Left colon (tissue), 2 donors: Measurements from ENCODE around the gene TLR6. TPM values are rescaled to one million over a fixed set of nuclear protein-coding genes. Genes with fewer than 3 reads are reported as not detected.

ENCODE experiments used
- ATAC-seq: fragments of 200-7000 bp; cut with Tn5 transposase; one replicate; pipeline ENCODE4 v1.9.1; 2020; ENCODE audit warnings: mild to moderate bottlenecking, moderate library complexity
- DNase-seq, 2 donors: peaks; one replicate each; pipeline ENCODE4 v3.0.0-alpha.2; 2020
- intact Hi-C, 2 donors: fragments of 100-400 bp; cut with DNase I in 1 of 2; cut with micrococcal nuclease in 1 of 2; formaldehyde crosslinking; loops; one replicate each; pipeline versions ENCODE4 v1.11.2 to v1.14.0; 2022; cut with DNase I, micrococcal nuclease
- long read RNA-seq: library from polyadenylated mRNA; unstranded; transcript quantifications from one replicate; pipeline ENCODE4 v2.0.0, GENCODE V29; 2021
- total RNA-seq, 2 donors: library from RNA; stranded (reverse); fragmentation: NEBNext Ultra II Directional; extraction: Animal tissue kit (Norgen Biotek cat#: 25700); gene quantifications; one replicate each; pipeline ENCODE4 v1.2.1, GENCODE V29; 2021
- donor health status: DM: no; HTN: no; CAD: no.
- donor health status: DM: yes; HTN: yes; CAD: no.

The TLR6 gene, protein sequence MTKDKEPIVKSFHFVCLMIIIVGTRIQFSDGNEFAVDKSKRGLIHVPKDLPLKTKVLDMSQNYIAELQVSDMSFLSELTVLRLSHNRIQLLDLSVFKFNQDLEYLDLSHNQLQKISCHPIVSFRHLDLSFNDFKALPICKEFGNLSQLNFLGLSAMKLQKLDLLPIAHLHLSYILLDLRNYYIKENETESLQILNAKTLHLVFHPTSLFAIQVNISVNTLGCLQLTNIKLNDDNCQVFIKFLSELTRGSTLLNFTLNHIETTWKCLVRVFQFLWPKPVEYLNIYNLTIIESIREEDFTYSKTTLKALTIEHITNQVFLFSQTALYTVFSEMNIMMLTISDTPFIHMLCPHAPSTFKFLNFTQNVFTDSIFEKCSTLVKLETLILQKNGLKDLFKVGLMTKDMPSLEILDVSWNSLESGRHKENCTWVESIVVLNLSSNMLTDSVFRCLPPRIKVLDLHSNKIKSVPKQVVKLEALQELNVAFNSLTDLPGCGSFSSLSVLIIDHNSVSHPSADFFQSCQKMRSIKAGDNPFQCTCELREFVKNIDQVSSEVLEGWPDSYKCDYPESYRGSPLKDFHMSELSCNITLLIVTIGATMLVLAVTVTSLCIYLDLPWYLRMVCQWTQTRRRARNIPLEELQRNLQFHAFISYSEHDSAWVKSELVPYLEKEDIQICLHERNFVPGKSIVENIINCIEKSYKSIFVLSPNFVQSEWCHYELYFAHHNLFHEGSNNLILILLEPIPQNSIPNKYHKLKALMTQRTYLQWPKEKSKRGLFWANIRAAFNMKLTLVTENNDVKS
- 1 to 10 TPM; 1.4 to 2.7 TPM for total RNA-seq
- long read RNA-seq, partial matches to known transcripts = 0 of 1 reads
- long read RNA-seq, other reads (novel, unspliced or antisense) = 0 of 1 reads

DNA sequence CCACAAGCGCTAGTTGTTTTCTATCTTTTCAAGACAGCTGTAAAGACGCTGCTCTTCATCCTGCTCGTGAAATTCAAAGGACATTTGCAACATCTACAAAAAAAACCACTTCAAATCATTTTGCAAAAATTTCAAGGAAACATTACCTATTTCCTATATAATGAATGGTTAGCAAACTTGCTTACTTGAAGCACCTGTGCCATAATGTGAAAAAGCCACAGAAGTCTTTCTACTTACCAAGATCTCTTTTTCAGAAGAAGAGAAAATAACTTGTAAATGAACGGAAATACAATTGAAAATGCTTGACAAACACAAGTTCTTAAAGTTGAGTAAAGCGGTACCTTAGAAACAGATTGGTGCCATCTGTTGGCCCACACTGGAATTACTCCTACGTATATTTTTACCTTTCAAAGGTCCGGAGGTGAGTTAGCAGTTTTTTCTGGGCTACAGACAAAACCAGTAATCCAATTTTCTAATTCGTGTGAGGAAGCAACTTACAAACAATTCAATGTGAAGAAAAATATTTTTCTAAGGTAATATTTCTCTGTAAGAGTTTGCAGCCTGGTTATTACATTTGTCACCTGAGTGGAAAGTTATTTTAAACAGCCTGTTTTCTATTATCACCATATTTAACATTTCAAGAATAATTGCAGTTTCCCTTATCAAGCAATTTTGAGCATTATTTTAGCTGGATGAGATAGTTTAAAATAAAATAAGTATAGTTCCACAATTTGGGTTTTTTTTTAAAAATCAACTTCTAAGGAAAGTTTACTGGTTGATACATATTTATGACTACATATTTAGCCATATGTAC lies at the start of gene TLR6:
Gene TLR6, minus strand, starts transcription at position 294 of the 814 bp plus-strand sequence. CDS start 27,344 bp downstream, outside the sequence.
- peak in 1 of 2 donors; percentile 75 for DNase-seq
- intact Hi-C loops = loop anchor here in 1 of 2 donors (5.0 kb wide), 1 partner anchor 99 kb away; no protein-coding TSS in a partner anchor
- peak; percentile 75 for ATAC-seq

DNA sequence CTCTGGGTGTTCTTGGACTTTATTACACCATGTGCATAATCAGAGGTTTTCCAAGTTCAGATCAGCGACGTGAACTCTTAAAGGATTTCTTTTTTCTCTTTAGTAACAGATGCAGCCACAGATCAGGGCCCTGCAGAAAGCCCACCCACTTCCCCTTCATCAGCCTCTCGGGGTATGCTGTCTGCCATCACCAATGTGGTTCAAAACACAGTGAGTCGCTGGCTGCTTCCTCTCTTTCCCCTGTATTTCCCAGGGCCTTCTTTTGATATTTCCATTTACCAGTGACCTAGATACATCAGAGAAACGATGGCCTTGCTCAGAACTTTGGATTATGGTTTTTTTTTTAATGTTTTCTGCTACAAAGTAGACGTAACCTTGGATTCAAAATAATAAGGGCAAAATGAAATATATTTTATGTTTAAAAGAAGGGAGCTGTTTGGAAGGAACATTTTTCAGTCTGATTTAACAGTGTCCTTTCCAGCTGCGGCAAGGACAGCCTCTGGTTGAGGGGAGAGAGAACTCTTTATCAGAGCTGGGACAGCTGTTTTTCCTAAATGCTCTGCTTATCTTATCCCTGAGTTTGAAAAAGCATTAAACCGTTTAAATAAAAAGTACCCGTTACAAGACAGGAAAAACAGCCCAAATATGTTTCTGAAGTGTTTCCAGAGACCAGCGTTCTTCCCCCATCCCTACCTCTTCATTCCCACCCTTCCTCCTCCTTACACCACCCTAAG lies 49.2 kb upstream of the TLR6 start:
- ATAC-seq (no peak), DNase-seq (no peak)
- intact Hi-C loops = no loop called here

DNA sequence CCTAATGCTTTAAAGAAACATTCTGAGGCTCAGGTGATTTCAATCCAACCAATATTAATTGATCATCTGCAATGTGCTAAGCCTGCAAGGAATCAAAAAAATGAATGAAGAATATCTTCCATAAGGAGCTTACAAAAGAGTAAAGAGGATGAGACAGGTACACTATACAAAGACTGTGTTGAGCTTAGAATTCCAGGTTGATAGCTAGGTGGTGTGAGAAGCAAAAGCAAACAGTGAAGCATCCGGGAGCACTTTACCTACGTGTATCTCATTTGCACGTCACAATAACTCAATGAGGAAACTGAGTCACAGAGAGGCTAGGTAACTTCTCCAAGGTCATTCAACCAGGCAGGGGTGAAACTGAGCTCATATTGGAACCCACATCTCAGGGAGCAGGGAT lies 48.1 kb upstream of the TLR6 start:
- DNase-seq (no peak), ATAC-seq (peak; percentile 49)
- intact Hi-C loops = no loop called here

DNA sequence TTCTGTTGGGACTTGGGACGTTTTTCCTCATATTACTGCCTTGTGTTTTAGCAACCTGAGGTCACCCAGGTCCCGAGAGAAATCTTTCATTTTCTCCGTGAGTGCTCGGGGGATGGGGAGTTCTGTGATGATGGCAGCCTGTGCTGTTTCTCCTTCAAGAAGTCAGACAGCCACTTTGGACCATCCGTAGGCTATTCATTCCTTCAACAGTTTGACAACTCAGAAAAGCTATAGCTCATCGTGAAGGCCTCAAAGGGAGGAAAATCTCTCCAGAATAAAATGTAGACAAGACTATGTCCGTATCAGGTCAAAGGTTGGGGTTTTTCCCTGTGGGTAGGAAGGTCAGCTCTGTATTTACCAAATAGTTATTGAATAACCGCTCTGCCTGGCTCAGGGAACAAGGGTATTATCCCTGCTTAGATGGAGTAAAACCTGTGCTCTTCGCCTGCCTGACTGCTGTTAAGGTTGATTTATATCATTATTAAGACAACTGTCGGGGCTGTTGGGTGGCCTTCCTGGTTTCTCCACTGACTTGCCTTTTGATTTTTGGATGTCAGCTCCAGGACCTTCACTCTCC lies 47.6 kb upstream of the TLR6 start:
- peak; percentile 95 for ATAC-seq
- peak in 1 of 2 donors; percentile 26 for DNase-seq
- intact Hi-C loops = no loop called here

DNA sequence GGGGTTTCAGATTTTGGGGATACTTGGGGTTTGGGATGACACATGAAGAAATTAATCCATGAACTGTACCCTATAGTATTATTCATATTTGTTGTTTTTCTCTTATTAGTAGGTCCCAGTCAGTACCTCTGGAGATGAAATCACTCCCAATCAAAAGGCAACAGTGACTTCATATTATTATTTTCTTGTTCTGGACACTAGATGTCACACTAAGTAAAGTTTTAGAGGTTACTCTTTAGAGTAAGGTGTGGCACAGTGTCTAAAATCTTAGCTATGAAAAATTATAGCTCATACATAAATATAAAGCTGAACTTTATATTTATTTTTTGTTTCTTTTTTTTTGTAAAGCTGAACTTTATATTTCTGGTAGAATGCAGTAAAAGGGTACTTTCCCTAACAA lies 46.1 kb upstream of the TLR6 start:
- ATAC-seq (peak; percentile 68), DNase-seq (no peak)
- intact Hi-C loops = loop anchor here in 1 of 2 donors (2.0 kb wide), 1 partner anchor 232 kb away; no protein-coding TSS in a partner anchor

DNA sequence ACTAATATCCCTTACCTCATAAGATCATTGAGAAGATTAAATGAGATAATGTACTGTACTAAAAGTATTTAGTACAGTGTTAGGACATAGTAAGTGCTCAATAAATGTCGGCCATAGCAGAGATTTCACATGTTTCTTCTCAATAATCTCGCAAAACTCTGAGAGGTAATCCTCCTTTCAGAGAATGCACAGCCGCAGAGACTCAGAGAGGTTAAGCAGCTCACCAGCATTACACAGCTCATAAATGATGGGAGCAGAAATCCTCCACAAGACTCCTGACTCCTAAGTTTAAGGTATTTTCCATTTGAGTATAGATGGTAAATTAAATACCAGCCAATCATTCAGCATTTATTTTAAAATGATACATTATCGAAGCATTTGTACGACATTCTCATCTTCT lies 45.6 kb upstream of the TLR6 start:
- no peak for ATAC-seq
- intact Hi-C loops = loop anchor here in 1 of 2 donors (2.0 kb wide), 1 partner anchor 233 kb away; no protein-coding TSS in a partner anchor

DNA sequence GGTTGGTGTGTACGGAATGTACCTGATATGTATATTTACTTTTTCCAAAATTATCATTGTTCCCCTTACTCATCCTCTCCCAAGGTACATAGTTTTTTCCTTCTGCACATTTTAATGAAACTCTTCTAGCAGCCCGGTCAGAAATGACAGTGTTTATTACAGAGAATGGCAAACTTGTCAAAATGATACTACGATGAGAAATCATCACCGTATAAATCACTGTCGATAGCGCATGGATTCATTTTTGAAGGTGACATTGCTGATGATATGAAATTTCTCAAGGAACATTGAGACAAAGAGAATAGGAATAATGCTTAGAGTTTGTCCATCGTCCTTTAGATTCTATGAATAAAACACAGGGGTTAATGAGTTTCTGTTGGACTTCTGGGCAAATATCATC lies 41.6 kb upstream of the TLR6 start:
- ATAC-seq (no peak), DNase-seq (no peak)
- intact Hi-C loops = loop anchor here in 1 of 2 donors (10.0 kb wide), 1 partner anchor 237 kb away; no protein-coding TSS in a partner anchor

More for the DNA sequence above, 45.6 kb upstream of the TLR6 start:
- no peak for DNase-seq

DNA sequence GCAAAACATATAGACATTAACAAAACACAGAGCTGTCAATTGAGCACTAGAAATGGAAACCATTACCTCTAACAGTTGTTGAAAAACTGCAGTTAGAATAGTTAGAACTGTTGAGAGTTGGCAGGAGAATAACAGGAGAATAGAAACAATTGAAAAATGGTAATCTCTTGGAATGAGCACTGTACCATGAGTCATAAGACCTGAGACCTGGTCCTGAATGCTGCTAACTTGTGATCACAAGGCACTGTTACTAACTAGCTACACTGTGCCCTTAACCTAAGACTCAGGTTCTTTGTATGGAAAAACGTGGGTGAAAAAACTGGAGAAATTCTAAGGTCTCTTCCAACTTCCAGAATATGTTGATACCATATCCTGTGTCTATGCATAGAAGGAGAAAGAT lies 40.3 kb upstream of the TLR6 start:
- intact Hi-C loops = loop anchor here in 1 of 2 donors (10.0 kb wide), 1 partner anchor 238 kb away; no protein-coding TSS in a partner anchor
- no peak for ATAC-seq

DNA sequence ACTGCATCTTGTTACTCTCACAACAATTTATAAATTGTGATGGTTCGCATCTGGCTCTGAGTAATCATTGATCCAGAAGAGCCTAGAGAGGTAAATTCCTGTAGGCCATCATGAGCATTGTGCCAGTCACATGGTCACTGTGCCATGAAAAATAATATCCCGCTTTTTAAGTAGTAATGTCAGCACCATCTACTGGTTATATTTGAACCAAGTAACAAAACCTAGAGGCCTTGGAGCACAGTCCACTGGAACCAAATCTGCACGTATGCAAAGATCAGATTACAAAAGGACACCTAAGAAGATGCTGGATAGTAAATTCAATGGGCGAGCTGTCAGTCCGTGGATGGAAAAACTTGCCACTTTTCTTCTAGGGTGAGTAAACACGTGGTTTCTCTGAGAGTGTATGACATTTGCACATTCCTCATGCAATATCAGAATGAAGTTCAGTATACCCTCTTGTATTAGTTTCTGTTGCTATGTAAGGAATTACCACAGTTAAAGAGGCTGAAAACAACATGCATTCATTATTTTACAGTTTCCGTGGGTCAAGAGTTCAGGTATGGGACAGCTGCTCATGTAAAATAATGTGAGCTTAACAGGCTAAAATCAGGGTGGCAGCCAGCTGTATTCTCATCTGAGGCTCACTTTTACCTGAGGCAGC lies 37.8 kb upstream of the TLR6 start:
- ATAC-seq (no peak), DNase-seq (no peak)
- intact Hi-C loops = loop anchor here in 1 of 2 donors (10.0 kb wide), 1 partner anchor 240 kb away; no protein-coding TSS in a partner anchor

More for the DNA sequence above, 40.3 kb upstream of the TLR6 start:
- DNase-seq = no peak

DNA sequence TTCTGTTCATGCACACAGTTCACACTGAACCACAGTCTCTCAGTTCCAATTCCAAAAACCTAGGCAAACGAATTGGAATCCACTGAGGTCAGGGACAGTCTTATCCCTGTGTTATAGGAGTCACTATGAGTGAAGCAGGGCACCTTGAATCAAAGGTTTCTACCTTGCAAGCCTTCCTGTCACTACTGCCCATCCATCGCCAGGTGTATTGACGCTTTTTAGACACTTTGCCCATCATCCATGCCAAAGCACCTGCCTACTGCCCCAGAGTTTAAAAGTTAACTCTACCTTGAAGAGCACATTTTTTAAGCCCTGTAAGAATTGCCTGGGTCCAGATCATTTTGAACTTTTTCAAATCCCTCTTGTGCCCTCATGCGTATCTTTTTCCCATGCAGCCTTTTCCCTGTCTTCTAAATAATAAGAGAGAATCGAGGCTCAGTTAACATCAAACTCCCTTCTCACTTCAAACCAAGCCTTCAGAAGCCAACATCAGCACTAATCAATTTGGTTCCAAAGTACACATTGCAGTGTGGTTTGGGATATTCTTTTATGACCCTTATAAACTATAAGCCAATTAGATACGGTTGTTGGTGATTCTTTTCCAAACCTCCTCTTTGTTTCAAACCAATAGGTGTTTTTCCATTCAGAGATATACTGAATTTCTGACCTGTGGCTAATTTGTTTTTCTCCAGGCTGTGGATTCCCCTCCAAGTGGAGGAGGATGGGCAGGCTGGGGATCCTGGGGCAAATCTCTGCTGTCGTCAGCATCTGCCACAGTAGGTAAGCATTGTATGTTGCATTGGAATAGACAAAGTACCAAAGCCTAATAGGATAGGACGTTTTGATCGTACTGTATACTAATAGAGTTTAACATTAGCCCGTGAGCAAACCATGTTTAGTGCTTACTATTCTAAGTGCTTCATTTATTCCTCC lies 34.7 kb upstream of the TLR6 start:
- no peak for DNase-seq
- ATAC-seq = peak; percentile 91
- intact Hi-C loops = loop anchor here in 1 of 2 donors (10.0 kb wide), 1 partner anchor 243 kb away; no protein-coding TSS in a partner anchor

DNA sequence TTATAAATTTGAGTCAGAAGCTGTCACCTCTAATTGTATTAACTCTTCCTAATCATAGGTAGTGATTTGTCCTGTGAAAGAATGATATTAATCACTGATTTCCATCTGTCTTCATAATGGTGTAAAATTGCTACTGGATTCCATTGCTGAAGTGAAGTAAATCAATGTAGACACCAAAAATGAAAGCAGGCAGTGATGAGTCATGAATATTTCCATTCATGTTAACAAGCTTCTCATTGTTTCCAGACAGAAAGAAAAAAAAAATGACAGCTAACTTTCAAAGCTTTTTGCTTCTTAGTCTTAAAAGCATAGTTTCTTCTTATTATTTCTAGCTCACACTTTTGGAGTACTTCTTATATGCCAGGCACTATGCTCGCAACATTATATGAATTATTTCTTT lies 32.5 kb upstream of the TLR6 start:
- ATAC-seq (no peak), DNase-seq (no peak)
- intact Hi-C loops = no loop called here

DNA sequence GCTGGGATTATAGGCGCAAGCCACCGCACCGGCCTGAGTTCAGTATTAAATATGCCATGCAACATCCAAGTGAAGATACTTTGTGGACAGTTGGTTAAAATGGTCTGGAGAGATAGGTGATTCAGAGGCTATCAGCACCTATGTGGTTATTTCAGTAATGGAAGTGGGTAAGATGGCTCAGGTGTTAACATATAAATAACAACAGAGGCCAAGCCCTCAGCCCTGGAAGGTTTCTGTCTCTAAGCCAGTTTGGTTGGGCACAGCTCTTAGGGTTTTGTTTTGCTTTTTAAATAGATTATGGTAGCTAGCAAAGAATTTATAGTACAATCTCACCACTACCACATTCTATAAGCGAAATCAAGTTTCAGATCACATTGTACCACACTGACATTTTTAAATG lies 27.6 kb upstream of the TLR6 start:
- DNase-seq (no peak), ATAC-seq (no peak)
- intact Hi-C loops = no loop called here

DNA sequence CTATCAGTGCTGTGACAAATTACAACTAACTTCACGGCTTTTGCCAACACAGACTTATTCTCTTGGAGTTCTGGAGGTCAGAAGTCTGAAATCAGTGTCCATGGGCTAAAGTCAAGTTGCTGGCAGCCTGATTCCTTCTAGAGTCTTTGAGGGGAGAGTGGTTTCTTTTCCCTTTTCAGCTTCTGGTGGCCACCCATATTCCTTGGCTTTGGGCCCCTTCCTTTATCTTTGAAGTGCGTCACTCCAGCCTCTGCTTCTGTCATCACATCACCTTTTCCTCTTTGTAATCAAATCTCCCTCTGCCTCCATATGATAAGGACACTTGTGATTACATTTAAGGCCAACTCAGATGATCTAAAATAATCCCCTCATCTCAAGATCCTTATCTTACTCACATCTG lies 20.0 kb upstream of the TLR6 start:
- ATAC-seq (no peak), DNase-seq (no peak)
- intact Hi-C loops = no loop called here

DNA sequence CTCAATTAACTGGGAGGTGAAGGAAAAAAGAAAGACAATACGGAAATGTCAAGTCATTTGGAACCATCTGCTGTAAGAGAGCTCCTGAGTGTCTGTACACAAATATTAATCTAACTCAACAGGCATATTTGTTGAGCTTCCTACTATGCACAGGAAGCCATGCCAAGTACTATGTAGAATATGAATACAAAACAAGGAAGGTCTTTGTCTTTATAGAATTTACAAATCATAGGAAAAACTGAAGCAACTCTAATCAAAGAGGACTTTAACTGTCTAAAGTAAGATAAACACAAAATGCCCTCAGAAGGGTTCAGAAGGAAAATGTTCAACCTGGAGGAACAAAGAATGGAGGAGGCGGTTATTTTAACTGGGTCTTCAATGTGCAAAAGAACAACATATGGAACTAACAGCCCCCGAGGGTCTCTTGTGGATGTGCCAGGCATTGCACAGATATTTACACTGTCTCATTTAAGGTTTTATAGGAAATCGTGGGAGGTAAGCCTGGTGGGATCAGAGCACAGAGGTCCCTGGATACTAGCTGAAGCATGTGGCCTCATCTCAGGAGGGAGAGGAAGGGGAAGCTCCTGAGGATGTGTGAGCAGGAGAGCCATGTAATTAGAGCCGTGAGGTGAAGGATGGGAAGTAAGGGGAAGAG lies 16.8 kb upstream of the TLR6 start:
- no peak for DNase-seq
- intact Hi-C loops = no loop called here
- ATAC-seq = peak; percentile 21

DNA sequence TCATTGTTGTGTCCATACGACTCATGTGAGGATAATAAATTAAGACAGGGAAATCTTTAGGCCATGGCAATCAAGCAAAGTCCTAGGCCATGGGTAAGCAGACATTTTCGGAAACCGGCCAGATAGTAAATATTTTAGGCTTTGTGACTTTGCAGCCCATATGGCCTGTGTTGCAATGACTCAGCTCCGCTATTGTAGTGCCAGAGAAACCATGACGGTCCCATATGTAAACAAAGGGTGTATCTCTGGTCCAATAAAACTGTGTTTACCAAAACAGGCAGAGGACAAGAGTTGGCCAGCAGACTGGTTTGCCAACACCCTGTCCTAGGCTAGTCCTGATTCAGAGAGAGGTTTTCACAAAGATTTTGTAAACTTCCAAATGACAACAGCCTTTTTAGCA lies 16.0 kb upstream of the TLR6 start:
- DNase-seq (peak; percentile 30 to 46), ATAC-seq (peak; percentile 69)
- intact Hi-C loops = no loop called here
